ENCODE data around the gene ENTPD1. TPM values are rescaled to one million over a fixed set of nuclear protein-coding genes. Genes with fewer than 3 reads are reported as not detected.

Gene ENTPD1
- total and polyA plus RNA-seq, 9 of the 15 experiments (the other 6 are each of a cell fraction or from before 2014, with no cell fraction given): 0.07 to 1.5 (median 0.37) TPM

DNA sequence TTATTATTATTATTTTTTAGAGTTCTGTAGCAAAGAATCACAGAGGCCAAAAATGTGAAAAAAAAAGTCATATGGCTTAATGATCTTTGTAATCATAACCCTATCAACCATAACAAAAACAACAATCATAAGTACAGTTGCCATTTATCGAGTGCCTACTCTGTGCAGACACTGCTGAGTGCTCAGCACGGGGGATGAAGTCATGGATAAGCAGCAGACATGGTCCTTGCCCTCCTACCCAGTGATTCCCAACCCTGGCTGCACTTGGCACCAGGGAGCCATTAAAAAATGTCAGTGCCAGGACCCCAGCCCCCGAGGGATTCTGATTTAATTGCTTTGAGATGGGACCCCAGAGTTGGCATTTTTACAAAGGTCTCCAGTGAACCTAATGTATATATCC, 38.2 kb downstream of the ENTPD1 start (continued):
- TF ChIP-seq, protein P1, sequence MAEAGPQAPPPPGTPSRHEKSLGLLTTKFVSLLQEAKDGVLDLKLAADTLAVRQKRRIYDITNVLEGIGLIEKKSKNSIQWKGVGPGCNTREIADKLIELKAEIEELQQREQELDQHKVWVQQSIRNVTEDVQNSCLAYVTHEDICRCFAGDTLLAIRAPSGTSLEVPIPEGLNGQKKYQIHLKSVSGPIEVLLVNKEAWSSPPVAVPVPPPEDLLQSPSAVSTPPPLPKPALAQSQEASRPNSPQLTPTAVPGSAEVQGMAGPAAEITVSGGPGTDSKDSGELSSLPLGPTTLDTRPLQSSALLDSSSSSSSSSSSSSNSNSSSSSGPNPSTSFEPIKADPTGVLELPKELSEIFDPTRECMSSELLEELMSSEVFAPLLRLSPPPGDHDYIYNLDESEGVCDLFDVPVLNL (CRISPR knock-in tag; IDR thresholded peaks at IDR 0.05; ENCODE audit: low read depth): no peak
- TF ChIP-seq ZC3H11A (IDR thresholded peaks at IDR 0.05; ENCODE audit: low read depth, low read length): no peak
- TF ChIP-seq, protein P2, sequence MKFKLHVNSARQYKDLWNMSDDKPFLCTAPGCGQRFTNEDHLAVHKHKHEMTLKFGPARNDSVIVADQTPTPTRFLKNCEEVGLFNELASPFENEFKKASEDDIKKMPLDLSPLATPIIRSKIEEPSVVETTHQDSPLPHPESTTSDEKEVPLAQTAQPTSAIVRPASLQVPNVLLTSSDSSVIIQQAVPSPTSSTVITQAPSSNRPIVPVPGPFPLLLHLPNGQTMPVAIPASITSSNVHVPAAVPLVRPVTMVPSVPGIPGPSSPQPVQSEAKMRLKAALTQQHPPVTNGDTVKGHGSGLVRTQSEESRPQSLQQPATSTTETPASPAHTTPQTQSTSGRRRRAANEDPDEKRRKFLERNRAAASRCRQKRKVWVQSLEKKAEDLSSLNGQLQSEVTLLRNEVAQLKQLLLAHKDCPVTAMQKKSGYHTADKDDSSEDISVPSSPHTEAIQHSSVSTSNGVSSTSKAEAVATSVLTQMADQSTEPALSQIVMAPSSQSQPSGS (CRISPR knock-in tag; IDR thresholded peaks at IDR 0.05): no peak
- TF ChIP-seq MCM5 (IDR thresholded peaks at IDR 0.05; ENCODE audit: low read depth): no peak
- no peak for TF ChIP-seq U2AF1 (optimal IDR thresholded peaks at IDR 0.05; ENCODE audit: low read depth, low read length)
- no peak for TF ChIP-seq TAF9B (IDR thresholded peaks at IDR 0.05; ENCODE audit: partially characterized antibody)
- no peak for TF ChIP-seq ZFP36 (IDR thresholded peaks at IDR 0.05; ENCODE audit: low read depth, low read length, partially characterized antibody)

DNA sequence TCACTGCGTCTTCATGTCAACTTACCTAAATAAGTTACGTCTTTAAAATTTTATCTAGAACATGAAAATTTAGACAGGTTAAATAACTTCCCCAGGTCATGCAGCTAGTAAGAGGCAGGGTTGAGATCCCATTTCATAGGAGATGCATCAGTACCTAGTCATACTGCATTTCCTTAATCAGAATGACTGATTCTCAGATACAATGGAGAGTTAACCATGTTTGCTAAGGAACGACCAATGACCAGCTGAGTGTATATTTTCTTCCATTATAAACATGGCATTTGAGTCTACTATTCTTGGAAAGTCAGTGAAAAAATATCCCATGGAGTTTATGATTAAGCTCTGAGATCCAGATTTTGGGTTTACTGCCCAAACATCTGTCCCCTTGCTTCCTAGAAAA, 39.6 kb downstream of the ENTPD1 start:
- in situ Hi-C loops (cut with MboI): no loop called here
- BruUV-seq (replicated peaks): no TSS peak

More for the DNA sequence above, 39.6 kb downstream of the ENTPD1 start:
- CTCF ChIA-PET (ENCODE audit: low intra/inter-chr PET ratio): no interaction called here
- intact Hi-C loops (cut with micrococcal nuclease): no loop called here
- Histone ChIP-seq H3K9me1 (ENCODE audit: control insufficient read depth, insufficient read depth, low read length) (no peaks in the 10 kb centered on the region), H3K4me3 (no peak overlapping the region), H3K36me3 (ENCODE audit: control insufficient read depth, insufficient read depth, low read length) (no peaks in the 10 kb centered on the region), H4K20me1 (replicated peaks; ENCODE audit: control insufficient read depth, insufficient read depth, low read length) (no peaks in the 10 kb centered on the region), H3K4me2 (ENCODE audit: insufficient read depth, low read length) (no peak overlapping the region), H3K9ac (ENCODE audit: insufficient read depth in 1 of 2, low read depth in 2 of 2, low read length in 2 of 2) (no peak overlapping the region), H3K79me2 (ENCODE audit: control insufficient read depth, insufficient read depth, low read length) (no peaks in the 10 kb centered on the region), H3K27me3 (ENCODE audit: control insufficient read depth in 2 of 2, insufficient read depth in 2 of 2, low read length in 2 of 2) (no peaks in the 10 kb centered on the region), H2AFZ (ENCODE audit: low read depth, low read length) (no peak overlapping the region), H3K4me1 (replicated peaks in 1 of 2; ENCODE audit: control insufficient read depth in 2 of 2, insufficient read depth in 2 of 2, low read length in 2 of 2) (no peaks in the 10 kb centered on the region), H3K9me3 (replicated peaks; ENCODE audit: control insufficient read depth, insufficient read depth, low read depth, low read length) (no peaks in the 10 kb centered on the region), H3K27ac (ENCODE audit: extremely low read depth, low read depth, low read length) (no peak overlapping the region)
- ATAC-seq: no peak
- POLR2A ChIA-PET: no interaction called here
- DNase-seq (ENCODE audit: extremely low read depth in 1 of 4, low spot score in 3 of 4): no peak
- FAIRE-seq: no peak
- TF ChIP-seq, protein P3, sequence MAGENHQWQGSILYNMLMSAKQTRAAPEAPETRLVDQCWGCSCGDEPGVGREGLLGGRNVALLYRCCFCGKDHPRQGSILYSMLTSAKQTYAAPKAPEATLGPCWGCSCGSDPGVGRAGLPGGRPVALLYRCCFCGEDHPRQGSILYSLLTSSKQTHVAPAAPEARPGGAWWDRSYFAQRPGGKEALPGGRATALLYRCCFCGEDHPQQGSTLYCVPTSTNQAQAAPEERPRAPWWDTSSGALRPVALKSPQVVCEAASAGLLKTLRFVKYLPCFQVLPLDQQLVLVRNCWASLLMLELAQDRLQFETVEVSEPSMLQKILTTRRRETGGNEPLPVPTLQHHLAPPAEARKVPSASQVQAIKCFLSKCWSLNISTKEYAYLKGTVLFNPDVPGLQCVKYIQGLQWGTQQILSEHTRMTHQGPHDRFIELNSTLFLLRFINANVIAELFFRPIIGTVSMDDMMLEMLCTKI (IDR thresholded peaks at IDR 0.05; ENCODE audit: partially characterized antibody): no peak
- TF ChIP-seq, protein P4, sequence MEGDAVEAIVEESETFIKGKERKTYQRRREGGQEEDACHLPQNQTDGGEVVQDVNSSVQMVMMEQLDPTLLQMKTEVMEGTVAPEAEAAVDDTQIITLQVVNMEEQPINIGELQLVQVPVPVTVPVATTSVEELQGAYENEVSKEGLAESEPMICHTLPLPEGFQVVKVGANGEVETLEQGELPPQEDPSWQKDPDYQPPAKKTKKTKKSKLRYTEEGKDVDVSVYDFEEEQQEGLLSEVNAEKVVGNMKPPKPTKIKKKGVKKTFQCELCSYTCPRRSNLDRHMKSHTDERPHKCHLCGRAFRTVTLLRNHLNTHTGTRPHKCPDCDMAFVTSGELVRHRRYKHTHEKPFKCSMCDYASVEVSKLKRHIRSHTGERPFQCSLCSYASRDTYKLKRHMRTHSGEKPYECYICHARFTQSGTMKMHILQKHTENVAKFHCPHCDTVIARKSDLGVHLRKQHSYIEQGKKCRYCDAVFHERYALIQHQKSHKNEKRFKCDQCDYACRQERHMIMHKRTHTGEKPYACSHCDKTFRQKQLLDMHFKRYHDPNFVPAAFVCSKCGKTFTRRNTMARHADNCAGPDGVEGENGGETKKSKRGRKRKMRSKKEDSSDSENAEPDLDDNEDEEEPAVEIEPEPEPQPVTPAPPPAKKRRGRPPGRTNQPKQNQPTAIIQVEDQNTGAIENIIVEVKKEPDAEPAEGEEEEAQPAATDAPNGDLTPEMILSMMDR (IDR thresholded peaks at IDR 0.05 in 2 of 3, conservative IDR thresholded peaks at IDR 0.05 in 1 of 3; ENCODE audit: insufficient read depth in 2 of 3, low read depth in 1 of 3, low read length in 3 of 3): no peak
- TF ChIP-seq CBFB (CRISPR knock-in tag; IDR thresholded peaks at IDR 0.05) (no peak), AFF4 (CRISPR knock-in tag; IDR thresholded peaks at IDR 0.05) (no peak), ZKSCAN8 (CRISPR knock-in tag; IDR thresholded peaks at IDR 0.05) (no peak)
- WGBS (ENCODE audit: insufficient coverage, low coverage, missing lambda C conversion rate): 8% methylated on average over 3 of the region's 3 CpGs

Data from K562 (cell line).